DMS 273 (cell line): Measurements from ENCODE around the gene GNG2.
"Not testable (repeated sequence)": the region's sequence is repeated elsewhere in the genome, so short reads cannot be mapped to it uniquely, and the experiment has no call there.

ENCODE experiments used
- DNase-seq: peaks from one replicate; lab custom pipeline; 2025; ENCODE audit not compliant: unreplicated experiment; lab: John Stamatoyannopoulos, UW

GNG2 gene

DNA sequence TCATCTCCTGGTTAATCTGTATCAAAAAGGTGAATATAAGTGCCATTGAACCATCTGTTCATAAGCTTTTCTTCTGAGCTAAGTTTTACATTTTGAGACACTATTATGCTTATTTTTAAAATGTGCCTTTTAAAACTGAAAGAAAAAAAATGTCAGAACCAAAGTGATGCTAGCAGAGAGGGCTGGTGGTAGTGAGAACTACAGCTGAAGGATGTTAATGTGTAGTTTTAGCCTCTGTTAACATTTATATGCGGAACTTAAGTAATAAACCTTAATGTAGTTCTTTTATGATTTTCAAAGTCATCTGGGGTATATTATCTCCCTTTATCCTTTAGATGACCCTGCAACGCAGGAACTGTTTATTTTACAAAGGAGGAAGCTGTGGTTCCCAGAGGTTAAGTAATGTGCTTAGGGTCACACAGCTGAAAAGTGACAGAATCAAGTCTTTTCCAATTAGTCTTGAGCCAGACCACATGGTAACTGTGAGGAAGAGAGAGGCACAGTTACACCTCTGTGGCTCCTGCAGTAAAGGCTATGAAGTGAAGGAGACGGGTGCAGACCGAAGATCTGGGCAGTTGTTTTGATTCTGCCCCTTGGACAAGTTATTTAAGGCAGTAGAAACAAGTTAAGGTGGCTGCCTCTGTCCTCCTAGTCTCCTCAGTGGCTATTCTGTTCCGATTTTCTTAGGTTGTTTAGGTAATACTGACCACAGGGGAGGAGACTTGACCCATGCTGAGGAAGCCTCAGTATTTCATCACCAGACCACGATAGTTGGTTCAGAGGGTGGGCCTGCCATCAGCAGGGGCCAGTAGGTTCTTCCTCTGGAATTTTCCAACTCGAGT, 23.9 kb downstream of the GNG2 start:
- no peak for DNase-seq

DNA sequence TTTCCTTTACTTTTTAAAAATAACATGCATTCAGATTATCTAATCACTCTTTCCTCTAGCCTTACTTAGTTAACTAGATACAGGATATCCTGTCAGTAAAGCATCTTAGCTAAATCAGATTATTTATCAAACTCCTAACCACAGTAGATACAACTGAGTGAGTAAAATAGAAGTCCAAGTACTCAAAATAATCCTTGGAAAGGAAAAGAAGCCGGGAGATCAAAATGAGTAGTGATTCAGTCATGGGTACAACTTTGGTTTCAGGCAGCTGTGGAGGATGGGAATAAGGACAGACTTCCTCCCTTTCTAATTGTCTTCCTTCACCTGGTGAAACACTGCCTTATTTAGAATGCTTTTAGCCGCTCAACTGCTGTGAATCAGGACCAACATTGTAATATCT, 29.4 kb downstream of the GNG2 start:
- DNase-seq = no peak

GRCh38 chr14:51894250-51894649, 33.8 kb downstream of the GNG2 start:
- no peak for DNase-seq

DNA sequence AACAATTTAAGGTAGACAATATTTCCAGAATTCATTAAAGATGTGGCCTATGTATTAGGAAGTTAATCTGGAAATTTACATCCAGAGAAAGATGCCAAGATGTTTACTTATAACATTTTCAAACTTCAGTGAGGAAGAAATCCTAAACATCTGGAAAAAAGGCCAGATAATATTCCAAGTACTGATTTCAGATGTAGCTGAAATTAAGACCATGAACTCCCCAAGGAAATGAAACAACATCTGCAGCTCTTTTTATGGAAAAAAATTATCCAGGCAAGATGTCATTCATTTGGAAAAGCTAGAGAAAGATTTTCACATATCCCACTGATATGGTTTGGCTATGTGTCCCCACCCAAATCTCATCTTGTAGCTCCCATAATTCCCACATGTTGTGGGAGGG, 35.0 kb downstream of the GNG2 start:
- DNase-seq = no peak

DNA sequence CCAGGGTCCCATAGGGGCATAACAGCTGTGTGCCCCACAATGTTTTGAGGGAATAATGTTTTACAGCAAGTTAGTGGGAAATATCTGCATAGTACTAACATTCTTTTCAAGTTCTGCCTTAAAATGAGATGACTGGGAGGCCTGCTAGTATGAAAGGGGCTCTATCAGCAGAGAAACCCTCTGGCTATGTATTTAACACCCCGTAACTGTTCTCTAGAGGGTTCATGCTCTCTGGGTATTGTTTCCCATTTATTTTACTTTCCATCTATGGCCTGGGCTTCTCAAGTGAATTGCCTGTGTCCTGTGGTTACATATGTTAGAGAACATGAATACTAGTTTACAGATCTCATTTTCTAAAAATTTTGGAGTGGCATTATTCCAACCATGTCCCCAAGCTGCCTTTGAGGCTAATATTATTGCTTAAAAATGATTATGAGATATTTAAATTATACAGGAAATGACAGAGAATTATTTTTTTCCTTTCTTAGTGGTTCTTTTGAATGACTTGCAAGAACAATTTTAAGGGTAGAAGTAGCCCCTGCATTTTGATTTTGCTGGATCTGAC, 37.5 kb downstream of the GNG2 start:
- no peak for DNase-seq

GRCh38 chr14:51901475-51902024, 41.1 kb downstream of the GNG2 start:
- DNase-seq = no peak

- DNase-seq = not testable (repeated sequence)
These were observed 45.3 kb downstream of the GNG2 start for GRCh38 chr14:51905656-51906121.

- no peak for DNase-seq
These were observed 47.7 kb downstream of the GNG2 start for GRCh38 chr14:51908086-51908485.

- no peak for DNase-seq
These were observed 51.8 kb downstream of the GNG2 start for GRCh38 chr14:51912112-51912786.

DNA sequence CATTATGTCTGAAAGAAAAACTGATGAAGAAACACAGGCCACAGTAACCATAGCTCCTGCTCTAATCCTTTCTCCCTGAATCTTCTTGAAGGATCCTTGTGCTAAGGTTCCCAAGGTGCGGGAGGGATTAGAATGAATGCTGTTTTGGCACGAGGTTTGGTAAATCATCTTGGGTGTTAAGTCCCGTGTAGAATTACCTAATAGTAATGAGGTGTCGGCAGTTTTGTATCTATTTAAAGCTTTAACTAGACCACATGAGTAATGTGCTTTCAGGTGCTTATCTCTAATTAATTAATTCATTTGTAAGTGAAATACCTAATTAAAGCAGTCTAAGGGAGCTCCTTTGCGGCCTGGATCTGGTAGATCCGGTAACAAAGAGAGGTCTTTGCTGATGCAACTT, 53.9 kb downstream of the GNG2 start:
- no peak for DNase-seq

DNA sequence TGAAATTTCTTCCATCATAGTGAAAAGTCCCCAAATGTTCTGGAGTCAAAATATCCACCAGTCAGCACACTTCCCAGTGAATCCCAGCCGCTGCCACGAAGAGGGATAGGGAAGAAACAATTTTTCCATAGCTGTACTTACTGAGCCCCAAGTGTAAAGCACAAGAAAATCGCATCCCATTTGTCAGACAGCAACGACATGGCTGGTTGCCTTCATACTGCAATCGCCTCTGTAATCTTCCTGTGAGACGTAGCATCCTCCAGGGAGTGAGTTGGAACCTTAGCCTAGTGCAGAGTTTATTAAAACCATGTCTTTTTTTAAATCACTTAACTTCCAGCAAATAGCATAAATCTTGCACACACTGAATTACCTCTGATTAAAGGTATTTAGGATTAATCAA, 56.8 kb downstream of the GNG2 start:
- DNase-seq = no peak

- DNase-seq = no peak
These were observed 60.6 kb downstream of the GNG2 start for GRCh38 chr14:51921026-51921425.

- no peak for DNase-seq
These were observed 62.2 kb downstream of the GNG2 start for GRCh38 chr14:51922624-51923023.

DNA sequence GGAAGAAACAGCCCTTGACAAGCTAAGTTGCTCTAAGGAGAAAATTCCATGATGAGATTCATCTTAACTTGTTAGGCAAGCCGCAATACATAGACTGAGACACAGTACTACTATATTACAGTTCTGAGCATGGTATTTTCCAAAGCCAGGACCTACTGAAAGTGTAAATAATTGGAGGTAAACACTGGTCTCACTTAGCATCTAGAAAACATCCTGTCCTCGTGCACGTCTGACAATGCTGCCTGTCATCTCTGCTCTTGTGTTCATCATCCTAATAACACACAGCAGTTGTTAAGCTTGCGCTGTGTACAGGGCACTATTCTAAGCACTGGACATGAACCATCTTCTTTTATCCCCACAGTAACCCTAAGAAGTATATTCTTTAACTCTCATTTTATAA, 64.2 kb downstream of the GNG2 start:
- no peak for DNase-seq

DNA sequence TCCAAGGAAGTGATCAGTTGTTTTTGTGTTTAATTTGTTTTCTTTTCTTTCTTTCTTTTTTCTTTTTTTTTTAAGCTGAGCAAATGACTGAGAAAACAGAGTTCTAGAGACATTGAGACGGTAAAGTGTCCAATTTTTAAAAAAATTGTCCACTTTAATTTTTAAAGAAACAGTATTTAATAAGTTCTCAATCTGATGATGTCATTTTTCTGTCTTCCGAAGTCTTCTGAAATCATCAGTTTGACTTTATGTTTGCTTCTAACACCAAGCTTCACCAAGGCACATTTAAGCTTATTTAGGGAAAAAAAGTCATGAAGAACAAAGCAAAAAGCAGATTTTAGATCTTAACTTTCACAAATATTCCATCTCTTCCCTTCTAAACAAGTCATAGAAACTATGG, 65.6 kb downstream of the GNG2 start:
- no peak for DNase-seq

DNA sequence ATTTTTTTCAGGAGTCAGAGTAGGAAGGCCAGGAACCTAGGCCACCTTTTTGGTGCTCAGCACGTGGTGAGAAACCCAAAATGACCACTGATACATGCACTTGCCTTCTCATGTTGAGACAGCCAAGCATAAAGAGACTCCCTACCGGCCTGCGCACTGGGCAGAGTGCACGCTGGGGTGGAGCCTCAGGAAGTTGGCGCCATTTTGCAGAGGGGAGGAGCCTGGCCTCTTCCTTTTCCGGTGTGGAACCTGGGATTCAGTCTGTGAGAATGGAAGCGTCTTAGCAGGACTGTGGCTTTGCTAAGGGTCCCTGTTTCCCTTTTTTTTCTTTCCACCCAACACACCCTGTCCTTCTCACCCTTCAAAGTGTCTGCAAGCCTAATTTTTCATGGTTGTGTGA, 66.0 kb downstream of the GNG2 start:
- DNase-seq = no peak

- DNase-seq = no peak
These were observed 68.2 kb downstream of the GNG2 start for GRCh38 chr14:51928568-51928967.

DNA sequence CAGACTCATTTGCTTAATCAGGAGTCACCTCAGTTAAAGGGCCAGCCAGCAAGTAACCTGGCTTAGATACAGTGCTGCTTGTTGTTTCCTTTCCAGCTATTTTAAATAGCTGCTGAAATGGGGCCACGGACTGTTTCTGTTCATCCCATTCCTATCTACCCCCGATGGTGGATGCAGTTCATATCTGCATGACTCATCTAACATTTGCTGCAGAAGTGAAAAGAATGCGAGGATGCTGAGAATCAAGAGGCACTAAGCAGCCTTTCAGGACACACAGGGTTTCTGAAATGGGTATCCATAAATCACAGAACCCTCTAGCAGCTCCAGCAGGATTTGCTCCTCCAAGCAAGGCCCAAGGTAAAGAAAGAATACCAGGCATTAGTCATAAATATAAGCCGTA, 68.8 kb downstream of the GNG2 start:
- no peak for DNase-seq

GRCh38 chr14:51929910-51930682, 69.7 kb downstream of the GNG2 start:
- no peak for DNase-seq

GRCh38 chr14:51931308-51931707, 70.9 kb downstream of the GNG2 start:
- DNase-seq = no peak

- no peak for DNase-seq
These were observed 72.8 kb downstream of the GNG2 start for GRCh38 chr14:51933191-51933590.
